HEK293 (cell line): ENCODE results near the gene STXBP5L.

Experiments
- HOXA7 ChIP-seq: sonication (generic); formaldehyde crosslinking; IDR thresholded peaks from 2 replicates; pipeline ENCODE4 v1.8.1; 2022; ENCODE audit warnings: missing genetic modification reagents, borderline replicate concordance
- MYNN ChIP-seq: fragments of 450-650 bp; formaldehyde crosslinking; IDR thresholded peaks from 2 replicates; pipeline ENCODE4 v1.5.1; 2016; ENCODE audit warnings: missing biosample characterization, missing genetic modification characterization, borderline replicate concordance
- ZFP37 ChIP-seq: fragments of 450-650 bp; formaldehyde crosslinking; IDR thresholded peaks from 2 replicates; pipeline ENCODE4 v1.5.1; 2016; ENCODE audit warnings: missing biosample characterization, missing genetic modification characterization
- ZNF274 ChIP-seq, 2 experiments: fragments of 200-500 bp in 1 of 2; fragments of 450-650 bp in 1 of 2; sonication (Bioruptor generic) in 1 of 2; formaldehyde crosslinking in 1 of 2; IDR thresholded peaks; 2 replicates each; pipeline versions ENCODE4 v1.5.1 to v1.6.1; 2014 to 2016; ENCODE audit warnings: borderline replicate concordance in 1 of 2, inconsistent platforms in 1 of 2, low read length in 1 of 2, missing biosample characterization in 1 of 2, missing genetic modification characterization in 1 of 2
- ZNF473 ChIP-seq: fragments of 450-650 bp; formaldehyde crosslinking; IDR thresholded peaks from 2 replicates; pipeline ENCODE4 v1.5.1; 2017; ENCODE audit warnings: missing biosample characterization, missing genetic modification characterization
- ZNF558 ChIP-seq: fragments of 450-650 bp; formaldehyde crosslinking; IDR thresholded peaks from 2 replicates; pipeline ENCODE4 v1.5.1; 2016; ENCODE audit warnings: missing biosample characterization, missing genetic modification characterization
- ZNF561 ChIP-seq: fragments of 450-650 bp; IDR thresholded peaks from 2 replicates; pipeline ENCODE4 v1.5.1; 2018; ENCODE audit warnings: missing biosample characterization, missing genetic modification characterization, borderline replicate concordance
- ZNF747 ChIP-seq: fragments of 450-650 bp; formaldehyde crosslinking; IDR thresholded peaks from 2 replicates; pipeline ENCODE4 v1.5.1; 2016; ENCODE audit warnings: missing biosample characterization, missing genetic modification characterization
- ZNF792 ChIP-seq: fragments of 450-650 bp; formaldehyde crosslinking; IDR thresholded peaks from 2 replicates; pipeline ENCODE4 v1.5.1; 2016; ENCODE audit warnings: missing biosample characterization, missing genetic modification characterization
- TF ChIP-seq, protein P1 (sequence below): fragments of 450-650 bp; formaldehyde crosslinking; IDR thresholded peaks from 2 replicates; pipeline ENCODE4 v1.5.1; 2016; ENCODE audit warnings: missing biosample characterization, missing genetic modification characterization
- TF ChIP-seq, protein P2 (sequence below): fragments of 450-650 bp; formaldehyde crosslinking; IDR thresholded peaks from 2 replicates; pipeline ENCODE4 v1.5.1; 2016; ENCODE audit warnings: missing biosample characterization, missing genetic modification characterization
- TF ChIP-seq, protein P3 (sequence below): fragments of 450-650 bp; formaldehyde crosslinking; IDR thresholded peaks from 2 replicates; pipeline ENCODE4 v1.5.1; 2016; ENCODE audit warnings: missing biosample characterization, missing genetic modification characterization

DNA sequence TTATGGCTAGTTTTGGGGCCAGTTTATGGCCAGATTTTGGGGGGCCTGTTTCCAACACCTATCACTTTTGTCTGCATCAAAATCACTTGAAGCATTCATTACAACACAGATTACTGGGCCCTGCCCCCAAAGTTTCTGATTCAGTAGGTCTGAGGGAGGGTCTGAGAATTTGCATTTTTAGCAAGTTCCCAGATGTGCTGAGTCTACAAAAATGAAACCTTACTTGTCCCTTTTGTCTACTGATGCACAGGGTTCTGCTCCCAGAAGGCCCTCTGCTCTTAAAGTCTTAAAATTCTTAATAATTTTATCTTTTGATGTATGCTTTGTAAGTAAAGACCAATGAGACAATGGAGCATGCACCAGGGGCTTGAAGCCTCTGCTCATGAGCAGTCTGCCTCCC lies 491.8 kb downstream of the STXBP5L start:
- TF ChIP-seq, protein P1, sequence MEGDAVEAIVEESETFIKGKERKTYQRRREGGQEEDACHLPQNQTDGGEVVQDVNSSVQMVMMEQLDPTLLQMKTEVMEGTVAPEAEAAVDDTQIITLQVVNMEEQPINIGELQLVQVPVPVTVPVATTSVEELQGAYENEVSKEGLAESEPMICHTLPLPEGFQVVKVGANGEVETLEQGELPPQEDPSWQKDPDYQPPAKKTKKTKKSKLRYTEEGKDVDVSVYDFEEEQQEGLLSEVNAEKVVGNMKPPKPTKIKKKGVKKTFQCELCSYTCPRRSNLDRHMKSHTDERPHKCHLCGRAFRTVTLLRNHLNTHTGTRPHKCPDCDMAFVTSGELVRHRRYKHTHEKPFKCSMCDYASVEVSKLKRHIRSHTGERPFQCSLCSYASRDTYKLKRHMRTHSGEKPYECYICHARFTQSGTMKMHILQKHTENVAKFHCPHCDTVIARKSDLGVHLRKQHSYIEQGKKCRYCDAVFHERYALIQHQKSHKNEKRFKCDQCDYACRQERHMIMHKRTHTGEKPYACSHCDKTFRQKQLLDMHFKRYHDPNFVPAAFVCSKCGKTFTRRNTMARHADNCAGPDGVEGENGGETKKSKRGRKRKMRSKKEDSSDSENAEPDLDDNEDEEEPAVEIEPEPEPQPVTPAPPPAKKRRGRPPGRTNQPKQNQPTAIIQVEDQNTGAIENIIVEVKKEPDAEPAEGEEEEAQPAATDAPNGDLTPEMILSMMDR (tag by site-specific recombination) = no peak
- no peak for TF ChIP-seq ZFP37 (tag by site-specific recombination)
- TF ChIP-seq ZNF558 (tag by site-specific recombination) = no peak
- TF ChIP-seq ZNF274 (IDR thresholded peaks at IDR 0.05; ENCODE audit: low read length) = no peak
- TF ChIP-seq ZNF274 (tag by site-specific recombination; IDR thresholded peaks at IDR 0.05; ENCODE audit: borderline replicate concordance) = no peak
- TF ChIP-seq, protein P2, sequence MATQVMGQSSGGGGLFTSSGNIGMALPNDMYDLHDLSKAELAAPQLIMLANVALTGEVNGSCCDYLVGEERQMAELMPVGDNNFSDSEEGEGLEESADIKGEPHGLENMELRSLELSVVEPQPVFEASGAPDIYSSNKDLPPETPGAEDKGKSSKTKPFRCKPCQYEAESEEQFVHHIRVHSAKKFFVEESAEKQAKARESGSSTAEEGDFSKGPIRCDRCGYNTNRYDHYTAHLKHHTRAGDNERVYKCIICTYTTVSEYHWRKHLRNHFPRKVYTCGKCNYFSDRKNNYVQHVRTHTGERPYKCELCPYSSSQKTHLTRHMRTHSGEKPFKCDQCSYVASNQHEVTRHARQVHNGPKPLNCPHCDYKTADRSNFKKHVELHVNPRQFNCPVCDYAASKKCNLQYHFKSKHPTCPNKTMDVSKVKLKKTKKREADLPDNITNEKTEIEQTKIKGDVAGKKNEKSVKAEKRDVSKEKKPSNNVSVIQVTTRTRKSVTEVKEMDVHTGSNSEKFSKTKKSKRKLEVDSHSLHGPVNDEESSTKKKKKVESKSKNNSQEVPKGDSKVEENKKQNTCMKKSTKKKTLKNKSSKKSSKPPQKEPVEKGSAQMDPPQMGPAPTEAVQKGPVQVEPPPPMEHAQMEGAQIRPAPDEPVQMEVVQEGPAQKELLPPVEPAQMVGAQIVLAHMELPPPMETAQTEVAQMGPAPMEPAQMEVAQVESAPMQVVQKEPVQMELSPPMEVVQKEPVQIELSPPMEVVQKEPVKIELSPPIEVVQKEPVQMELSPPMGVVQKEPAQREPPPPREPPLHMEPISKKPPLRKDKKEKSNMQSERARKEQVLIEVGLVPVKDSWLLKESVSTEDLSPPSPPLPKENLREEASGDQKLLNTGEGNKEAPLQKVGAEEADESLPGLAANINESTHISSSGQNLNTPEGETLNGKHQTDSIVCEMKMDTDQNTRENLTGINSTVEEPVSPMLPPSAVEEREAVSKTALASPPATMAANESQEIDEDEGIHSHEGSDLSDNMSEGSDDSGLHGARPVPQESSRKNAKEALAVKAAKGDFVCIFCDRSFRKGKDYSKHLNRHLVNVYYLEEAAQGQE (tag by site-specific recombination) = no peak
- no peak for TF ChIP-seq HOXA7 (CRISPR knock-in tag)
- no peak for TF ChIP-seq ZNF561 (tag by site-specific recombination)
- TF ChIP-seq ZNF747 = no peak
- TF ChIP-seq, protein P3, sequence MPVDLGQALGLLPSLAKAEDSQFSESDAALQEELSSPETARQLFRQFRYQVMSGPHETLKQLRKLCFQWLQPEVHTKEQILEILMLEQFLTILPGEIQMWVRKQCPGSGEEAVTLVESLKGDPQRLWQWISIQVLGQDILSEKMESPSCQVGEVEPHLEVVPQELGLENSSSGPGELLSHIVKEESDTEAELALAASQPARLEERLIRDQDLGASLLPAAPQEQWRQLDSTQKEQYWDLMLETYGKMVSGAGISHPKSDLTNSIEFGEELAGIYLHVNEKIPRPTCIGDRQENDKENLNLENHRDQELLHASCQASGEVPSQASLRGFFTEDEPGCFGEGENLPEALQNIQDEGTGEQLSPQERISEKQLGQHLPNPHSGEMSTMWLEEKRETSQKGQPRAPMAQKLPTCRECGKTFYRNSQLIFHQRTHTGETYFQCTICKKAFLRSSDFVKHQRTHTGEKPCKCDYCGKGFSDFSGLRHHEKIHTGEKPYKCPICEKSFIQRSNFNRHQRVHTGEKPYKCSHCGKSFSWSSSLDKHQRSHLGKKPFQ (tag by site-specific recombination) = no peak
- TF ChIP-seq ZNF792 (tag by site-specific recombination) = no peak
- TF ChIP-seq MYNN (tag by site-specific recombination) = no peak
- no peak for TF ChIP-seq ZNF473 (tag by site-specific recombination)
